HepG2 (cell line): ENCODE data around the gene CHRNG. TPM values are rescaled to one million over a fixed set of nuclear protein-coding genes. Genes with fewer than 3 reads are reported as not detected.
A peak's percentile ranks its signal among the peaks of the same experiment; 100 is the strongest.
"Not testable (repeated sequence)": the region's sequence is repeated elsewhere in the genome, so short reads cannot be mapped to it uniquely, and the experiment has no call there.

Source experiments
- ATAC-seq: fragments of 200-7000 bp; cut with Tn5 transposase; 3 replicates; pipeline ENCODE4 v1.9.1; 2020; ENCODE audit warnings: mild to moderate bottlenecking, moderate library complexity
- BruUV-seq: library from RNA; stranded (reverse); fragments of 400-500 nt; replicated peaks from 2 replicates; lab custom pipeline; 2021; lab: Mats Ljungman, UMichigan
- CTCF ChIA-PET: fragments of 300-600 bp; formaldehyde crosslinking; extraction: SDS; loops from one replicate; lab custom pipeline; 2021; ENCODE audit warnings: low total read pairs, inconsistent platforms, low intra/inter-chr PET ratio; lab: Yijun Ruan, JAX
- POLR2A ChIA-PET: fragments of 350-600 bp; sonication (Branson Sonifier 250); formaldehyde crosslinking; loops from one replicate; lab custom pipeline; 2020; ENCODE audit warnings: antibody characterized with exemption, inconsistent platforms; lab: Yijun Ruan, JAX
- DNase-seq: peaks from one replicate; pipeline ENCODE4 v3.0.0-alpha.2; 2015; ENCODE audit warnings: low spot score
- FAIRE-seq: peaks from 3 replicates; lab custom pipeline; 2011; peaks lifted over from hg19 to GRCh38; lab: Jason Lieb, UNC
- H2AFZ ChIP-seq: one replicate; pipeline ENCODE4 v1.6.1; 2011; ENCODE audit warnings: low read length, inconsistent platforms
- H3K27ac ChIP-seq: fragments of 300-600 bp; 3 replicates; pipeline ENCODE4 v1.8.0; 2011; ENCODE audit warnings: mixed run types, mild to moderate bottlenecking, mixed read lengths, low read length, inconsistent platforms; ENCODE audit not compliant: insufficient read depth; ENCODE audit errors: extremely low read length
- H3K27me3 ChIP-seq, 2 experiments: fragments of 200-600 bp in 1 of 2; 2 replicates in 1 of 2; 3 replicates in 1 of 2; pipeline versions ENCODE4 v1.6.0 to v1.8.0; 2011; ENCODE audit warnings: low read length in 2 of 2, mild to moderate bottlenecking in 2 of 2, moderate library complexity in 2 of 2, inconsistent platforms in 1 of 2; ENCODE audit not compliant: insufficient read depth in 2 of 2, control insufficient read depth in 1 of 2
- H3K36me3 ChIP-seq, 2 experiments: fragments of 200-600 bp in 1 of 2; replicated peaks in 1 of 2; 2 replicates in 1 of 2; 3 replicates in 1 of 2; pipeline versions ENCODE4 v1.5.1 to v1.8.0; 2011; ENCODE audit warnings: low read length in 2 of 2, inconsistent platforms in 1 of 2; ENCODE audit not compliant: insufficient read depth in 2 of 2, control insufficient read depth in 1 of 2
- H3K4me1 ChIP-seq: 2 replicates; pipeline ENCODE4 v1.5.1; 2012; ENCODE audit warnings: low read length, inconsistent platforms; ENCODE audit not compliant: insufficient read depth
- H3K4me2 ChIP-seq: 2 replicates; pipeline ENCODE4 v1.6.0; 2011; ENCODE audit warnings: low read depth, low read length, inconsistent platforms
- H3K4me3 ChIP-seq, 3 experiments: fragments of 200-600 bp in 1 of 3; sonication (generic), shearing (Covaris generic) in 1 of 3; replicated peaks in 1 of 3; 2 replicates each; pipeline ENCODE4 v1.5.1; 2011 to 2016; ENCODE audit warnings: low read length in 3 of 3, inconsistent platforms in 2 of 3, low read depth in 2 of 3, mild to moderate bottlenecking in 2 of 3, control low read depth in 1 of 3, mixed read lengths in 1 of 3; ENCODE audit not compliant: insufficient read depth in 1 of 3
- H3K79me2 ChIP-seq: one replicate; pipeline ENCODE4 v1.6.1; 2011; ENCODE audit warnings: low read length, inconsistent platforms; ENCODE audit not compliant: insufficient read depth
- H3K9ac ChIP-seq: 2 replicates; pipeline ENCODE4 v1.6.0; 2011; ENCODE audit warnings: mild to moderate bottlenecking, low read depth, low read length, inconsistent platforms; ENCODE audit not compliant: insufficient read depth
- H3K9me3 ChIP-seq: 2 replicates; pipeline ENCODE4 v1.5.1; 2012; ENCODE audit warnings: mild to moderate bottlenecking, low read length
- H4K20me1 ChIP-seq: 2 replicates; pipeline ENCODE4 v1.6.0; 2011; ENCODE audit warnings: inconsistent platforms, mild to moderate bottlenecking, low read length, moderate library complexity; ENCODE audit not compliant: insufficient read depth
- CBFB ChIP-seq: sonication (generic); formaldehyde crosslinking; IDR thresholded peaks from 2 replicates; pipeline ENCODE4 v1.4.0; 2020; ENCODE audit warnings: missing genetic modification reagents
- FIP1L1 ChIP-seq: fragments of 200-400 bp; formaldehyde crosslinking; IDR thresholded peaks from 2 replicates; pipeline ENCODE4 v1.6.1; 2018; ENCODE audit warnings: low read depth, mild to moderate bottlenecking, low read length, moderate library complexity, borderline replicate concordance; ENCODE audit not compliant: insufficient read depth
- HMG20B ChIP-seq: conservative IDR thresholded peaks from 2 replicates; pipeline ENCODE4 v1.6.1; 2016; ENCODE audit warnings: missing genetic modification reagents, missing compliant biosample characterization
- HNF4G ChIP-seq, 2 experiments: sonication (generic) in 1 of 2; formaldehyde crosslinking in 1 of 2; IDR thresholded peaks; 2 replicates each; pipeline versions ENCODE4 v1.4.0 to v1.6.1; 2011 to 2020; ENCODE audit warnings: borderline replicate concordance in 2 of 2, low read depth in 2 of 2, mild to moderate bottlenecking in 2 of 2, low read length in 1 of 2, missing genetic modification reagents in 1 of 2, moderate library complexity in 1 of 2
- SMAD3 ChIP-seq: sonication (generic); formaldehyde crosslinking; IDR thresholded peaks from 2 replicates; pipeline ENCODE4 v1.4.0; 2020; ENCODE audit warnings: missing genetic modification reagents
- ZZZ3 ChIP-seq: sonication (generic); formaldehyde crosslinking; IDR thresholded peaks from 2 replicates; pipeline ENCODE4 v1.4.0; 2020; ENCODE audit warnings: missing genetic modification reagents, mild to moderate bottlenecking, borderline replicate concordance
- WGBS: methylation state at CpG from one replicate; pipeline ENCODE4 v1.1.6; 2017; ENCODE audit warnings: low lambda C conversion rate; 5-methylcytosine and 5-hydroxymethylcytosine counted together
- in situ Hi-C: cut with HindIII; loops from 2 replicates; pipeline ENCODE4 v1.10.0; 2017; ENCODE audit warnings: low pct_unique_long_range_greater_than_20kb; ENCODE audit not compliant: extremely low pct_ligation_motif_present
- intact Hi-C: fragments of 100-400 bp; cut with micrococcal nuclease; formaldehyde crosslinking; loops from one replicate; pipeline ENCODE4 v1.10.0; 2022; ENCODE audit not compliant: unreplicated experiment
- polyA plus RNA-seq, 8 experiments: library from polyadenylated mRNA; depleted of rRNA in 3 of 8; stranded (reverse) in 7 of 8; unstranded in 1 of 8; fragments of >200 nt; fragmentation: Illumina TruSeq in 4 of 8; extraction: Trizol in 4 of 8; gene quantifications; 2 replicates each; pipeline versions ENCODE4 v1.2.1 to v1.2.3, GENCODE V29; 2011 to 2016; ENCODE audit warnings: low read depth in 4 of 8, missing spikeins in 1 of 8, mixed read lengths in 1 of 8; ENCODE audit not compliant: insufficient read depth in 1 of 8
- total RNA-seq, 5 experiments: library from RNA; depleted of rRNA; stranded (reverse); fragments of >200 nt; fragmentation: Illumina TruSeq; extraction: Trizol; gene quantifications; 2 replicates each; pipeline ENCODE4 v1.2.3, GENCODE V29; 2016; ENCODE audit warnings: low read depth in 1 of 5
- TF ChIP-seq, protein P1 (sequence below): fragments of 450-650 bp; IDR thresholded peaks from 2 replicates; pipeline ENCODE4 v1.6.1; 2016

The CHRNG gene
- total and polyA plus RNA-seq, 2 of the 13 experiments (the other 11 are each of a cell fraction or from before 2014, with no cell fraction given), result not detected

- FAIRE-seq (no peak), ATAC-seq (no peak), DNase-seq (no peak)
- ChIA-PET POLR2A (no interaction called here), CTCF (no interaction called here)
- intact Hi-C loops, result no loop called here
- Histone ChIP-seq H3K36me3 (no peaks in the 10 kb centered on the region), H3K9me3 (peaks cover 7% of the 10 kb centered on the region), H3K79me2 (no peaks in the 10 kb centered on the region), H3K4me2 (no peak overlapping the region), H2AFZ (no peak overlapping the region), H4K20me1 (no peaks in the 10 kb centered on the region), H3K4me1 (peaks cover 11% of the 10 kb centered on the region; the same call in 1 of the 2 replicates), H3K9ac (no peak overlapping the region), H3K27ac (no peak overlapping the region), H3K4me3 (no peak overlapping the region), H3K27me3 (peaks cover 15 to 61% of the 10 kb centered on the region in 2 experiments; a peak in 4 of 5 replicates)
- in situ Hi-C loops, result no loop called here
- 50% methylated on average over 9 of the region's 9 CpGs for WGBS
- no peak for TF ChIP-seq HNF4G (IDR thresholded peaks at IDR 0.05; ENCODE audit: borderline replicate concordance, low read depth, low read length)
- TF ChIP-seq HNF4G (CRISPR knock-in tag; IDR thresholded peaks at IDR 0.05; ENCODE audit: borderline replicate concordance, low read depth), result no peak
- no peak for TF ChIP-seq HMG20B (CRISPR knock-in tag)
- TF ChIP-seq SMAD3 (CRISPR knock-in tag), result no peak
- no peak for TF ChIP-seq ZZZ3 (CRISPR knock-in tag)
- no peak for TF ChIP-seq FIP1L1
- no peak for TF ChIP-seq CBFB
- TF ChIP-seq, protein P1, sequence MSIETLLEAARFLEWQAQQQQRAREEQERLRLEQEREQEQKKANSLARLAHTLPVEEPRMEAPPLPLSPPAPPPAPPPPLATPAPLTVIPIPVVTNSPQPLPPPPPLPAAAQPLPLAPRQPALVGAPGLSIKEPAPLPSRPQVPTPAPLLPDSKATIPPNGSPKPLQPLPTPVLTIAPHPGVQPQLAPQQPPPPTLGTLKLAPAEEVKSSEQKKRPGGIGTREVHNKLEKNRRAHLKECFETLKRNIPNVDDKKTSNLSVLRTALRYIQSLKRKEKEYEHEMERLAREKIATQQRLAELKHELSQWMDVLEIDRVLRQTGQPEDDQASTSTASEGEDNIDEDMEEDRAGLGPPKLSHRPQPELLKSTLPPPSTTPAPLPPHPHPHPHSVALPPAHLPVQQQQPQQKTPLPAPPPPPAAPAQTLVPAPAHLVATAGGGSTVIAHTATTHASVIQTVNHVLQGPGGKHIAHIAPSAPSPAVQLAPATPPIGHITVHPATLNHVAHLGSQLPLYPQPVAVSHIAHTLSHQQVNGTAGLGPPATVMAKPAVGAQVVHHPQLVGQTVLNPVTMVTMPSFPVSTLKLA, result peak; percentile 75
- no TSS peak for BruUV-seq
Measured at GRCh38 chr2:232532419-232532818, 7.1 kb upstream of the CHRNG start.

DNA sequence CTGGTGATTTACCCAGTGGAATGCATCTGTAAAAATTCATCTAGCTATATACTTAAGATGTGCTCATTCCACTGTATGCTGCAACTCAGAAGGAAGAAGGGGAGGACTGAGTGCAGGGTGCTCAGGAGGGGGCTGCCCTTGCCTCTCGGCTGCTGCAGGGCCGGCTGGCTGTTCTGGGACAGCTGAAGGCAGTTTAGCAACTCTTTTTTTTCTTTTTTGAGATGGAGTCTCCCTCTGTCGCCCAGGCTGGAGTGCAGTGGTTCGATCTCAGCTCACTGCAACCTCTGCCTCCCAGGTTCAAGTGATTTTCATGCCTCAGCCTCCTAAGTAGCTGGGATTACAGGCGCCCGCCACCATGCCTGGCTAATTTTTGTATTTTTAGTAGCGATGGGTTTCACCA lies 6.7 kb upstream of the CHRNG start:
- H4K20me1 ChIP-seq, H2AFZ ChIP-seq, H3K9me3 ChIP-seq, ATAC-seq, DNase-seq, H3K4me2 ChIP-seq, BruUV-seq, H3K4me1 ChIP-seq, FAIRE-seq, H3K27ac ChIP-seq, POLR2A ChIA-PET, H3K9ac ChIP-seq, CTCF ChIA-PET, H3K79me2 ChIP-seq, H3K36me3 ChIP-seq, in situ Hi-C loops, intact Hi-C loops, H3K4me3 ChIP-seq: not testable (repeated sequence)
- H3K27me3 ChIP-seq, result peaks cover 15 to 57% of the 10 kb centered on the region in 2 experiments; a peak in 4 of 5 replicates
- 39% methylated on average over 7 of the region's 7 CpGs for WGBS
